Measurements from ENCODE around the gene CYP1A1.

The CYP1A1 gene, protein sequence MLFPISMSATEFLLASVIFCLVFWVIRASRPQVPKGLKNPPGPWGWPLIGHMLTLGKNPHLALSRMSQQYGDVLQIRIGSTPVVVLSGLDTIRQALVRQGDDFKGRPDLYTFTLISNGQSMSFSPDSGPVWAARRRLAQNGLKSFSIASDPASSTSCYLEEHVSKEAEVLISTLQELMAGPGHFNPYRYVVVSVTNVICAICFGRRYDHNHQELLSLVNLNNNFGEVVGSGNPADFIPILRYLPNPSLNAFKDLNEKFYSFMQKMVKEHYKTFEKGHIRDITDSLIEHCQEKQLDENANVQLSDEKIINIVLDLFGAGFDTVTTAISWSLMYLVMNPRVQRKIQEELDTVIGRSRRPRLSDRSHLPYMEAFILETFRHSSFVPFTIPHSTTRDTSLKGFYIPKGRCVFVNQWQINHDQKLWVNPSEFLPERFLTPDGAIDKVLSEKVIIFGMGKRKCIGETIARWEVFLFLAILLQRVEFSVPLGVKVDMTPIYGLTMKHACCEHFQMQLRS

DNA sequence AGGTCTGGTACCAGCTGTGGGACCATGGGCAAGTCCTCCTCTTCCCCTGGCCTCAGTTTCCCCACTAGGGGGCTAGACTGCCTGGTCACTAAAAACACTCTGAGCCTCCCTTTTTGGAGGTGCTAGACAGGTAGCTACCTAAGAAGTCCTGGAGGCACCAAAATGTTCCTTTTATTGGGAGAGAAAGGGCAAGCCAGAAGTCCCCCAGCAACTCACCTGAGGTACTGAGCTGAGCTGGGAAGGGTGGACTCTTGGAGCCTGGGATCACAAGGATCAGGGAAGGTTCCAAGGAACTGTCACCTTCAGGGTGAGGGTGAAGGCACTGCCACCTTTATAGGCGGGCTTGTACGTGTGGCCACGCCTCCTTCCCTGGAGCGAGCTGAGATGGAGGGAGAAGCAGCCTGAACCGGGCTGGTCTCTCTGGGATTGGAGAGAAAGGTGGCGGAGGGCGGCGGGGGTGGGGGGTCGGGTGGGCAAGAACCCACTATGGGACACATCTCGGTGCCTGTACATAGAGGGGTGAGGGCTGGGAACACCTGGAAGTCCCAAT lies at the start of gene CYP1A1:
Gene CYP1A1 (minus strand): TSS at position 304 of the 550 bp plus-strand sequence. CDS start 2,431 bp downstream, outside the sequence.
- FAIRE-seq (no peak), DNase-seq (ENCODE audit: low spot score) (no peak)

DNA sequence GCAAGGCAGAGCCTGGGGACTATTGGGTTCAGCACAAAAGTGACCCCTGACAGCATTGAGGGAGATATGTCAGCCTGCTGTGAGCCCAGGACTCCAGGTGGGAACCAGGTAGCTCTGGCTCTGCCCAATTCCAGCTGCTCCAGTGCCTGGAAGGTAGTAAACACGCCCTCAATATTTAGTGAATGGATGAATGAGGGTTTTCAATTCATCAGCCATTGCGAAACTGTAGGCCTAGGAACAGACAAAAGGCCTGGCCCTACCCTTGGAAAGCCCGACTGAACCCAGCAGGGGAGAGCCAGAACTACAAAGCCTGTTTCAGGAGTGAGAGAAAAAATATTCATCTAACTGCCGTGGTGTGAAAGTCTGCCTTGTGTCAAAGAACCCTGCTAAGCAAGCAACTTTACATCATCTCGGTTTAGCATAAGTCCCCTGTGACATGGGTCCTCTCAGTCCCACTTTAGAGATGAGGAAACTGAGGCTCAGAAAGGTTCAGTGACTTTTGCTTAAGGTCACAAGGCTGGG lies 48.5 kb upstream of the CYP1A1 start:
- FAIRE-seq (no peak), DNase-seq (ENCODE audit: low spot score) (no peak)

DNA sequence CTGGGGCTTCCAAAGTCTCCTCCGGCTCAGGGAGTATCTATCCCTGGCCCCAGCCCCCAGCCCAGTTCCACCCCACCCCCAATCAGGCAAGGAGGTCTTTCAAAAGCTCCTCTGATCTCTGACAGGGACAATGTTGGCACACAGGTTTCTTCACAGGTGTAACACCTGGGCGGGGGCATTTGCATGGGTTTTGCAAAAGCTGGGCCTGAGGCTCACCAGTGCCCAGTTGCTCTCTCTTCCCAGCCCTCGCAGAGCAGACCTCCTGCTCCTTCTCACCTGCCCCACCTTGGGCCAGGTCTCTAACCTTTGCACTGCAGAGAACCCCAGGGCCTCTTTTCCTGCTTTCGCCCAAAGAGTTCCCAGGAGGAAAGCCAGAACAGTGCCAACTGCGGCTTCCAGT lies 48.0 kb upstream of the CYP1A1 start:
- FAIRE-seq (no peak), DNase-seq (ENCODE audit: low spot score) (no peak)

DNA sequence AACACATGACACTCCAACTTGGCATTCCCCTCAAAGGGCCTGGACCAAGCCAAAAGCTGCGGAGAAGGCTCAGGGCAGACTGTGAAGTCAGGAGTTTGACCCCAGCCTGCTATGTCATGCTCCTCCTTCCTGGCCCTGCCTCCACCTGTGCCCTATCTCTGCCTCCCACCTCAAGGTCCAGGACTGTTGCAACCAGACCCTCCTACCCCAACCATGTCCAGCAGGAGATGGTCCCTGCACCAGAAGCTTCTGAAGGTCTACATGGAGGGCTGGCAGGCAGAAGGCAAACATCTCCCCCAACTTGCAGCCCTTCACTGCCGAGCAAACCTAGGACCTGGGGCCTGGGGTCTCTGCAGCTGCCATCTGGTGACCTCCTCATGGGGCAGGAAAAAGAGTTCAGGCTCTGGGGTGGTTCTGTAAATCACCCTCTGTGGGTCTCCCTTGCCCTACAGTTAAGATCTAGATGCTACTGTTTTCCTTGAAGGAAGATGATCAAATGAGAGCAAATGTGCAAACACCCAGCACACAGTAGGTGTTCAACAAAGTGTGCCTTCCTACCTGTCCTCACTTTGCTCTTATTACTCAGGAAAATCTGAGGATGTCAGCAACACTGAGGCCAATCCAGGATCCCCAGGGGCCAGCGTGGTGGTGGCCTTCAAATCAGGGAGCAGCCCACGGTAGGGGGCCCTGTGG lies 45.0 kb upstream of the CYP1A1 start:
- DNase-seq (ENCODE audit: low spot score) (no peak), FAIRE-seq (no peak)

DNA sequence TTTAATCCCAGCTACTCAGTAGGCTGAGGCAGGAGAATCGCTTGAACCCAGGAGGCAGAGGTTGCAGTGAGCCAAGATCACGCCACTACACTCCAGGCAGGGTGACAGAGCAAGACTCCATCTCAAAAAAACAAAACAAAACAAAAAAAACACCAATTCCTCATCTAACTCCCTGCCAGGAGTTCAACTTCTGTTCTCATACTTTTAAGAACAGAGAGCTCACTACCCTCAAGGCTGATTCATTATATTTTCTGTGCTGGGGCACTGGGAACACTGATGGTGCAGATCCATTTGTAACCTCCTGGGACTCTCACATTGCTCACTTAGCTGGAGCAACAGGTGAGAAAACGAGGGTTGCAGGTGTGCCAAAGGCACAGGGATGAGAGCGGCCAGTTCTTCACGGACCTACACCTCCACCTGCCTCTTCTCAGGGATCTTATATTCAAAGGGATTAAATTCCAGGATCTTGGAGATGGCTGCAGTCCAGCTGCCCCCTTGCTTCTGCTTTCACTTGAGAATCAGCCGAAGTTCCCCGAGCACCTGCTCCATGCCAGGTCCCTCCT lies 44.2 kb upstream of the CYP1A1 start:
- no peak for DNase-seq (ENCODE audit: low spot score)
- FAIRE-seq: no peak

DNA sequence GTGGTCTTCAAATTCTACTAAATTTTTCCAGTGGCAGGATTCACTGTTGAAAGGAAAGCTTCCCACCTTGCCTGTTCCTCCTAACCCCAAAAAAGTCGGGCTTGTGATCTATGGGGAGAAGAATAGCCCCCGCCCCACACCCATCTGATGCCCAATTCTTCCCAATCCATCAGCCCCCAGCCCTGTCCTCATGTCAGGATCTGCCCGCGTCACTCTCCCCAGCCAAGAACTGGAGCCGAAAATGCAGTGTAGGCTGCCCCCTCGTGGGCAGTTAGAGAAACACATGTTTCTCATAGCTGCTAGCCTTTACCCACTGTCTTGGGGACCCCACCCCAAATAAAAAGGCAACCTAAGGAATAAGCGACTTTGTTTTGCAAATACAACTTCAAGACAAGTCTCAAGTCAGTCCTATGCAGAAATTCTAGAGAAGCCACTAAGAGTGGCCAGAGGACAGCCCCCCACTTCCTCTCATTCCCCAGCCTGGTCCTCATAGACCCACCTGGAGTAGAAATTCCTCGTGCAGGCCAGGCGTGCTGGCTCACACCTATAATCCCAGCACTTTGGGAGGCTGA lies 43.5 kb upstream of the CYP1A1 start:
- FAIRE-seq: no peak
- DNase-seq (ENCODE audit: low spot score): peak; percentile 40

DNA sequence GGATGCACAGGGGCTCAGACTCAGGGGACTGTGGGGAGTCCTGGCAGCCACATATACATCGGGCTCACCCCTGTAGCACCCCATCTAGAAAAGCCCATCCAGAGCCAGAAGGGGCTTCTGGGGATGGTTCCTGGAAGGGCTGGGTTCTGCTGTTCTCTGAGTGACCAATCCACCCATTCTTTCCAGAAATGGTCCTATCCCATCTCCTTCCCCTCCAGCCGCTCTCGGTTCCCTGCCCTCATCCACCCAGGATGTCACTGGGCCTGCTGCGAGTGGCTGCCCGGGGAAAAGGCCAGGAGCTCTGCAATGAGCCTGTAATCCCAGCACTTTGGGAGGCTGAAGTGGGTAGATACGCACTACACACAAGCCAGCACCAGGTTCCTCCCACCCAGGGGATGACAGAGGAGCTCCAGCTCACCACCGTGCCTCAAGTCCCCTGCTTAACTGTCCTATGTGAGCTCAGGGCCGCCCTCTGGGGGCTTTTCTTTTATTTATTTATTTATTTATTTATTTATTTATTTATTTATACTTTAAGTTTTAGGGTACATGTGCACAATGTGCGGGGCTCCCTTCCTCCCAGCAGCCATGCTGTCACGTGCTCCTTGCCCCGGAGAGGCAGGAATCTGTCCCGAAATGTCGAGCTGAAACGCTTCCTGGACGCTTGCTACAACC lies 42.9 kb upstream of the CYP1A1 start:
- DNase-seq (ENCODE audit: low spot score) (no peak), FAIRE-seq (no peak)

DNA sequence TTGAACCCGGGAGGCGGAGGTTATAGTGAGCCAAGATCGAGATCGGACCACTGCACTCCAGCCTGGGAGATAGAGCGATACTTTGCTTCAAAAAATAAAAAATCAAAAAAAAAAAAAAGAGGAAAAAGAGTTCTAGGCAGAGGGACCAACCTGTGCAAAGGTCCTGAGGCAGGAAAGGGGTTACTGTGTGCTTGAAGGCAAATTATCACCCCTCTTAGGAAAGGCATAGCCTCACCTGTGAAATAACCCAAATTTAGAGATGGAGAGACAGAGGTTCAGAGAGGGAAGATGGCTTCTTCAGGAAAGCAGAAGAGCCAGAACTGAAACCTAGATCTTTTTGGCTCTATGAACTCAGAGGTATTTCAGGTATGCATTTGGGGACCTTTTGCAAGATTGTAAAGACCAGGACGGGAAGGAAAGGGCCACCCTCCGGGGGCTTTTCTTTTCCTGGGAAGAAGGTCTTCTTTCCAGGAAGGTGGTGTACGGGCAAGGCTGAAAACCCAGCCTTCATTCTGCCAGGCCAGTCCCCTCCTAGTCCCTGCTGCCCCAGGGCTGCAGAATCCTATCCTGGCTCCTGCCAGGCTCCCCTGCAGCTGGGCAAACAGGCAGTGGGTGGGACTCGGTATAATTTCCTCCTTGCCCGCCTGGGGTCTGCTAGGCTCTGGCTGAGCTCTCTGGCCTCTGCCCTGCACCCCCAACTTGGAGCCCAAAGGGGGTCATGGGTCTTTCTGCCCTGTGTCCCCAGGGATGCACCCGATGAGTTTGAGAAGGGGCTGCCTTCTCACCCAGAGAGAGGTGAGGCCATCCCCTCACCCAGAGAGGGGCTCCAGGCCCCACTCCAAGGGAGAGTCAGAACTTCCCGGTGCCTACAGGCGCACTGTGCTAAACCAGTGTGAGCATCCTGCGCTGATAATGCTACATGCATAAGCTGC lies 42.1 kb upstream of the CYP1A1 start:
- FAIRE-seq: no peak
- no peak for DNase-seq (ENCODE audit: low spot score)

DNA sequence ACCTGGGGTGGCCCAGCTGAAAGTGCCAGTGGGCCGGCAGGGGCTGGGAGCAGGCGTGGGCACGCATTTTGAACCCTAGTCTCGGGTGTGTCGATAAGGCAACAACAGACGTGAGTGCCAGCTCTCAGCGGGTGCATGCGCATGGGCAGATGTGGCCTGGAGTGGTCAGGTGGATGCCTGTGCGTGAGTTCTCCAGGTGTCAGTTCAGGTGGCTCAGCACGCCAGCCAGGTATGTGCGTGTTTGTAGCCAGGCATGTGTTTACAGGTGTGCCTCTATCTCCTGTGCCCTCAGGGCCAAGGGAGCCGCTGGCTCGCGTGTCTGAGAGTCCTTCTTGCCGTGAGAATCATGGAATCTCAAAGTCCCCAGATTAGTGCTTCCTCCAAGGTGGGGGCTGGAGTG lies 38.1 kb upstream of the CYP1A1 start:
- FAIRE-seq: no peak
- no peak for DNase-seq (ENCODE audit: low spot score)

DNA sequence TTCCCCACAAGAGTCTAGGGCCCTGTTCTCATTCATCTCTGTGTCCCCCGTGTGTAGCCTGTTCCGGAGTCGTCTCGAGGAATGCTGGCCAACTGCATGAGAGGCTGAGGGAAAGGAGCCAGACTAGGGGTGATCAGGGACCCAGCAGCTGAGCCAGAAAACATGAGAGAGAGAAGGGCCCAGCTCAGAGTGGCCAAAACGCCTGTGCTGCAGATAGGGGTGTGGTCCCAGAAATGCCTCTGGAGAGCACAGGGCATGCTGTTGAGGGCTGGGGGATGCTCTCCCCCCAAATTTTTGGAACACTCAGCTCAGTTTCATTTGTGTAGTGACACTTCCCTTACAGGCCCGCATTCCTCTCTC lies 37.4 kb upstream of the CYP1A1 start:
- DNase-seq (ENCODE audit: low spot score) (no peak), FAIRE-seq (no peak)

DNA sequence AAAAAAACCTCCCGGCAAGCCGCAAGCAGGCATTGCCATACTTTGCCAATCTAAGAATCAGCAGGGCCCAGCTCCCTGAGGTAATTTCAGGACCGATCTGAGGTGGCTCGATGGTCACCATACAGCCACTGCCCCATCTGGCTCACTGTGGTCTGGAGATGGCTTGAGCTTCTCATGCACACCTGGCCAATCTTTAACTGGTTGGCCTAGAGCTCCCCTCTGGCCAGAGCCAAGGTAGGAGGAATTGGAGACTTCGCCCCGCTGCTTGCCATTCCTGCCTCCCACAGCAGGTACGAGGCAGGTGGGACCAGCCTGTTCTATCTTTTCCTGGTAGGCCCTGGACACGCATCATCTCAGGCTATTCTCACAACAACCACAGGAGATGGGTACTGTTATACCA lies 33.4 kb upstream of the CYP1A1 start:
- DNase-seq (ENCODE audit: low spot score) (no peak), FAIRE-seq (no peak)

DNA sequence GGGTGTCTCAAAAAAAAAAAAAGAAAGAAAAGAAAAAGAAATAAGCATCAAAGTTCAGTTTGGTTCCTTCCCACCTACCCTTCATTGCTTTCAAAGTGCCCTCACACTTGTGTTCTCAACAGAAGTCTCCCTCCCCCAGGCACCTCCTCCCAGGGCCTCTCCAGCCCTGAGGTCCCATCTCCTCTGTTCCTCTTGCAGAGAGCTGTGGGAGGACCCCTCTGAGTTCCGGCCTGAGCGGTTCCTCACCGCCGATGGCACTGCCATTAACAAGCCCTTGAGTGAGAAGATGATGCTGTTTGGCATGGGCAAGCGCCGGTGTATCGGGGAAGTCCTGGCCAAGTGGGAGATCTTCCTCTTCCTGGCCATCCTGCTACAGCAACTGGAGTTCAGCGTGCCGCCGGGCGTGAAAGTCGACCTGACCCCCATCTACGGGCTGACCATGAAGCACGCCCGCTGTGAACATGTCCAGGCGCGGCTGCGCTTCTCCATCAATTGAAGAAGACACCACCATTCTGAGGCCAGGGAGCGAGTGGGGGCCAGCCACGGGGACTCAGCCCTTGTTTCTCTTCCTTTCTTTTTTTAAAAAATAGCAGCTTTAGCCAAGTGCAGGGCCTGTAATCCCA lies 29.4 kb upstream of the CYP1A1 start:
- no peak for FAIRE-seq
- DNase-seq (ENCODE audit: low spot score): no peak

DNA sequence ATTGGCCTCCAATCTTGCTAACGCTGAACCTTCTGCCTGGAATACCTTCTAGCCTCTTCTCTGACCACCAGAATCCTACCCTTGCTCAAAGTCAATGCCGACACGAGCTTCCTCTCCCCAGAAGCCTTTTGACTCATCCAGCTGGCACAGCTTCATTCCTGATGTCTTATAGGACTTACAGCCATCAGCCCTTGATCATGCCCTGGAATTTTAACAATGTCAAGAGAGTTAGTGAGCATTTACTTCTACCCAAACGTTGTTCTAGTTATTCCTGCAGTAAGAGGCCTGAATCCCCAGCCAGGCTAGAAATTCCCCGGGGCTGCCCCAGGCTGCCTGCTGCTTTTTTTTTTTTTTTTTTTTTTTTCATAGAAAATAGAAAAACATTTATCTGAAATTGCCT lies 27.2 kb upstream of the CYP1A1 start:
- FAIRE-seq (no peak), DNase-seq (ENCODE audit: low spot score) (peak; percentile 38)

DNA sequence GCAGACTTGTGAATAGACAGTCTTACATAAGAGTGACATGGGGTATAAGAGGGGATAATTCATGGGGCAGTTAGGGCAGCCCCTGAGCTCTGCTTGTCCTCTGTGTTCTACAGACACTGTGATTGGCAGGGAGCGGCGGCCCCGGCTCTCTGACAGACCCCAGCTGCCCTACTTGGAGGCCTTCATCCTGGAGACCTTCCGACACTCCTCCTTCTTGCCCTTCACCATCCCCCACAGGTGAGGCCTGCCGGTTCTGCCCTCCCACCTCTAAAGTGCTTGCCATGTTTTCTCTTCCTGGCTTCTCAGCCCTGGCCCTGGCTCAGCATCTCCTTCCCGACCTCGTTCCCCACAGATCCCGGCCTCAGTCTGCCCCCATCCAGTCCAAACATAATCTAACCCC lies 26.7 kb upstream of the CYP1A1 start:
- FAIRE-seq: no peak

DNA sequence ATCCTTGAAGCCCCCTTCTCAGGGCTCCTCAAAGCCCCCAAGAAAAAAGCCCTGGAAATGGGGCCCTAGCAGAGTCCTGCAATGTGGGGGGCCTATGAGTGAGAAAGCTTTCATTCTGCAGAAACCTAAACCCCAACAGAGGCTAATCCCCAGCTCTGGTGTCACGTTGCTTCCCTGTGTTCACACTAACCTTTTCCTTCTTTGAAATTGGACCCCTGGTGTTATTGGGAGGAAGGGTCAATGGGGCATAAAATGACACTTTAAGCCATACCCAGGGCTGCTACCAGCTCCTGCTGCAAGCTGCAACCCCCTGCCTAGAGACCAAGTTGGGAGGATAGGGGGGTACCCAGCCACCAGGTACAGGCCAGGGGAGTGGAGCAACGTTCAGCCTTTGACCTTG lies 25.4 kb upstream of the CYP1A1 start:
- no peak for FAIRE-seq

More for the DNA sequence above, 26.7 kb upstream of the CYP1A1 start:
- no peak for DNase-seq (ENCODE audit: low spot score)

DNA sequence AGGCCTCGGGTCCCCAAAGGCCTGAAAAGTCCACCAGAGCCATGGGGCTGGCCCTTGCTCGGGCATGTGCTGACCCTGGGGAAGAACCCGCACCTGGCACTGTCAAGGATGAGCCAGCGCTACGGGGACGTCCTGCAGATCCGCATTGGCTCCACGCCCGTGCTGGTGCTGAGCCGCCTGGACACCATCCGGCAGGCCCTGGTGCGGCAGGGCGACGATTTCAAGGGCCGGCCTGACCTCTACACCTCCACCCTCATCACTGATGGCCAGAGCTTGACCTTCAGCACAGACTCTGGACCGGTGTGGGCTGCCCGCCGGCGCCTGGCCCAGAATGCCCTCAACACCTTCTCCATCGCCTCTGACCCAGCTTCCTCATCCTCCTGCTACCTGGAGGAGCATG lies 24.5 kb upstream of the CYP1A1 start:
- DNase-seq (ENCODE audit: low spot score) (no peak), FAIRE-seq (no peak)

More for the DNA sequence above, 25.4 kb upstream of the CYP1A1 start:
- DNase-seq (ENCODE audit: low spot score): no peak

DNA sequence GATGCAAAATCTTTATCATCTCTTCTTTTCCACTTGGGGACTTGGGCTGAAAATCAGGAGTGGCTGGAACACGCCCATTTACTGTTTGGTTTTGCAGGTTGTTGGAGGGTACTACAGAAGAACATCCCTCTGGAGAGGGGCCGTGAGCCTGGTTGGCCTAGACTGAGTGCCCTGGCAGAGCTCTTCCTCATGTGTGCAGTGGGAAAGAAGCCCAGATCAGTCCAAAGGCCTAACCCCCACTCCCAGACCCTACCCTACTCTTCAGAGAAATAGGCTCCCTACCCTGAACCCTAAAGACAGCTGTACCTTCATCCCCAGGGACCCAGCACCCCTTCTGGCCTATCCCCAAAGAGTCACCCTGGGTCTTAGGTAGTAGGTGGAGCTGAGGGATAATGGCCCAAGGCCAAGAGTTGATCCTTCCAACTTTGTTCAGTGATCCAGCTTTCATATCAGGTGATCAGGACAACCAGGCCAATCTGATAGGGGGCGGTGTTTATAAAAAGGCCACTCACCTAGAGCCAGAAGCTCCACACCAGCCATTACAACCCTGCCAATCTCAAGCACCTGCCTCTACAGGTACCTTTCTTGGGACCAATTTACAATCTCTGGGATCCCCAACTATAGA lies 23.1 kb upstream of the CYP1A1 start, which contains the start of gene CYP1A2:
Gene CYP1A2 (plus strand): TSS at position 524 of the 625 bp plus-strand sequence. CDS start 894 bp downstream, outside the sequence.
- FAIRE-seq (no peak), DNase-seq (ENCODE audit: low spot score) (no peak)

DNA sequence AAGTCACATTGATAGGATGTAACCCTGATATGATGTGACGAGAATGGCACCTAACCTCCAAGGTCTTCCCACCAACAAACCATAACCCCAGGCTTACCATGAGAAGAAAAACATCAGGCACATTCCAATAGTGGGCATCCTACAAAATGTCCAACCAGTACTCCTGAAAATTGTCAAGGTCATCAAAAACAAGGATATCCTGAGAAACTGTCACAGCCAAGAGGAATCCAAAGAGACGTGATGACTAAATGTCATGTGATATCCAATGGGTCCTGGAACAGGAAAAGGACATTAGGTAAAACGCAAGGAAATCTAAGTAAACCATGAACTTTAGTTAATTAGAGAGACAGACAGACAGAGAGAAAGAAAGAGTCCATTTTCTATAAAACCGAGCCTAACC lies 21.1 kb upstream of the CYP1A1 start:
- FAIRE-seq (no peak), DNase-seq (ENCODE audit: low spot score) (no peak)

DNA sequence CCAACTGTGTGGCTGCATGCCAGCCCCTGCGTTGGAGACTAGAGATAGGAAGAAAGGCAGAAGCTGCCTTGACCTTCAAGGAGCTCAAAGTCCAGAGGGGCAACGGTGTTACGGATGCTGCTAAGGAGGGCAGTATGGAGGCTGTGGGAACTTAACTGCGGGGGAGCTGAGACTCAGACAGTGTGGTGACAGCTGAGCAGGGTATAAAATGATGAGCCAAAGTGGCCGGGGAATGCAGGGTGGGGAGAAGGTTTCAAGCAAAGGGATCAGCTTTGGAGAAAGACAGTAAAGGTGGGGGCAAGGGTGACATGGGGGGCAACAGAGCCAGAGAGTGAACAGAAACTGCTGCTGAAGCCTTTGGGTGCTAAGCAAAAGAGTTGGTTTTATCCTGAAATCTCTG lies 17.1 kb upstream of the CYP1A1 start:
- FAIRE-seq: no peak
- DNase-seq (ENCODE audit: low spot score): no peak
